ENCODE results near the gene KIF11. TPM values are rescaled to one million over a fixed set of nuclear protein-coding genes. Genes with fewer than 3 reads are reported as not detected.

The KIF11 gene
- total RNA-seq, 4 donors from 2014 or later: under 0.01 to 1.0 (median 0.56) TPM

GRCh38 chr10:92552310-92552709 is 40.6 kb upstream of the KIF11 start:
- WGBS, 2 donors: 88 to 92% methylated on average over 5 of the region's 5 CpGs
- Histone ChIP-seq H3K36me3 (peaks cover 0 to 62% (median 0%) of the 10 kb centered on the region in 3 donors), H3K4me3 (no peak overlapping the region), H3K9me3 (peaks cover 0 to 23% (median 5%) of the 10 kb centered on the region in 4 donors), H3K27me3 (no peaks in the 10 kb centered on the region), H3K27ac (no peak overlapping the region), H3K4me1 (no peaks in the 10 kb centered on the region)
- TF ChIP-seq, protein P1, sequence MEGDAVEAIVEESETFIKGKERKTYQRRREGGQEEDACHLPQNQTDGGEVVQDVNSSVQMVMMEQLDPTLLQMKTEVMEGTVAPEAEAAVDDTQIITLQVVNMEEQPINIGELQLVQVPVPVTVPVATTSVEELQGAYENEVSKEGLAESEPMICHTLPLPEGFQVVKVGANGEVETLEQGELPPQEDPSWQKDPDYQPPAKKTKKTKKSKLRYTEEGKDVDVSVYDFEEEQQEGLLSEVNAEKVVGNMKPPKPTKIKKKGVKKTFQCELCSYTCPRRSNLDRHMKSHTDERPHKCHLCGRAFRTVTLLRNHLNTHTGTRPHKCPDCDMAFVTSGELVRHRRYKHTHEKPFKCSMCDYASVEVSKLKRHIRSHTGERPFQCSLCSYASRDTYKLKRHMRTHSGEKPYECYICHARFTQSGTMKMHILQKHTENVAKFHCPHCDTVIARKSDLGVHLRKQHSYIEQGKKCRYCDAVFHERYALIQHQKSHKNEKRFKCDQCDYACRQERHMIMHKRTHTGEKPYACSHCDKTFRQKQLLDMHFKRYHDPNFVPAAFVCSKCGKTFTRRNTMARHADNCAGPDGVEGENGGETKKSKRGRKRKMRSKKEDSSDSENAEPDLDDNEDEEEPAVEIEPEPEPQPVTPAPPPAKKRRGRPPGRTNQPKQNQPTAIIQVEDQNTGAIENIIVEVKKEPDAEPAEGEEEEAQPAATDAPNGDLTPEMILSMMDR (IDR thresholded peaks at IDR 0.05): no peak
- TF ChIP-seq POLR2A (IDR thresholded peaks at IDR 0.05) (no peak), EP300 (IDR thresholded peaks at IDR 0.05) (no peak)
- DNase-seq (ENCODE audit: low spot score in 2 of 2): no peak

DNA sequence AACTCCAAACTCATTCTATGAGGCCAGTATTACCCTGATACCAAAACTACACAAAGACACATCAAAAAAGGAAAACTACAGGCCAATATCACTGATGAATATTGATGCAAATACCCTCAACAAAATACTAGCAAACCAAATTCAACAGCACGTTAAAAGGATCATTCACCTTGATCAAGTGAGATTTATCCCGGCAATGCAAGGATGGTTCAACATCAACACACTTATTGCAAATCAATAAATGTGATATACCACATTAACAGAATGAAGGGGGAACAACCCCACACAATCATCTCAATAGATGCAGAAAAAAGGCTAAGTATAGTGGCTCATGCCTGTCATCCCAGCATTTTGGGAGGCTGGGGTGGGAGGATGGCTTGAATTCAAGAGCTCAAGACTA is 39.0 kb upstream of the KIF11 start:
- TF ChIP-seq, protein P1 (IDR thresholded peaks at IDR 0.05): no peak
- TF ChIP-seq POLR2A (IDR thresholded peaks at IDR 0.05) (no peak), EP300 (IDR thresholded peaks at IDR 0.05) (no peak)
- Histone ChIP-seq H3K36me3 (peaks cover 0 to 72% (median 0%) of the 10 kb centered on the region in 3 donors), H3K27me3 (no peaks in the 10 kb centered on the region), H3K4me3 (no peak overlapping the region), H3K27ac (no peak overlapping the region), H3K4me1 (no peaks in the 10 kb centered on the region), H3K9me3 (peaks cover 0 to 23% (median 5%) of the 10 kb centered on the region in 4 donors)
- DNase-seq (ENCODE audit: low spot score in 2 of 2): no peak
- 93 to 98% methylated on average over 2 of the region's 2 CpGs for WGBS, 2 donors

DNA sequence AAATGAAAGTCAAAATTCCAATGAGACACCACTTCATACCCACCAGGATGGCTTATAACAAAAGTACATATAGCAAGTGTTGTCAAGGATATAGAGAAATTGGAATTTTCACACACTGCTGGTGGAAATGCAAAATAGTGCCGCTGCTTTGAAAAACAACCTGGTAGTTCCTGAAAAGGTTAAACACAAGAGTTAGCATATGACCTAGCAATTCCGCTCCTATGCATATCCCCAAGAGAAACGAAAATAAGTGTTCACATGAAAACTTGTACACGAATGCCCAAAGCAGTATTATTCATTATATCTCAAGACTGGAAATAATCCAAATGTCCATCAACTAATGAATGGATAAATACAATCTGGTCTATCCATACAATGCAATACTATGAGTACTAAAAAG is 33.9 kb upstream of the KIF11 start:
- 85 to 95% methylated on average over 4 of the region's 4 CpGs for WGBS, 2 donors
- no peak overlapping the region for H3K4me3 ChIP-seq
- TF ChIP-seq POLR2A (IDR thresholded peaks at IDR 0.05): no peak
- TF ChIP-seq, protein P1 (IDR thresholded peaks at IDR 0.05): no peak
- TF ChIP-seq EP300 (IDR thresholded peaks at IDR 0.05): no peak
- H3K36me3 ChIP-seq: peaks cover 0 to 81% (median 0%) of the 10 kb centered on the region in 3 donors
- H3K9me3 ChIP-seq: peaks cover 0 to 11% (median 2%) of the 10 kb centered on the region in 4 donors
- no peaks in the 10 kb centered on the region for H3K27me3 ChIP-seq
- H3K4me1 ChIP-seq: no peaks in the 10 kb centered on the region
- DNase-seq (ENCODE audit: low spot score in 2 of 2): no peak
- H3K27ac ChIP-seq: no peak overlapping the region

DNA sequence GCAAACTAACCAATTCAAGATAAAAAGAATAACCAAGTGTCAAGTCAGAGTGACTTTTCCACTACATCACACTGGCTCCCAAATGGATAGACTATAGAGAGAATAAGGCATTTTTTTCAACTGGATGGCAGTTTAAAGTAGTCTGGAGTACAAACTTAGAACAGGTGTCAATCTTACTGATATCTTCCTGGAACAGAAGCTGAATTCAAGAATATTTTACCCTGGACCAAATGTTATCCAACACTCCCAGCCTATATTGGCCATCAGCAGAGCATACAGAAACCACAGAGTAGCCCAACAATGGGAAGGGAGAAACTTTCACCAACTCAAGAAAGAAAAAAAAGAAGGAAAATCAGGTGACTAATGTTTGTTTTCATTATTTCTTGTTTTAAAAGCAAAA is 30.5 kb upstream of the KIF11 start:
- no peaks in the 10 kb centered on the region for H3K4me1 ChIP-seq
- H3K27me3 ChIP-seq: no peaks in the 10 kb centered on the region
- no peaks in the 10 kb centered on the region for H3K9me3 ChIP-seq
- TF ChIP-seq POLR2A (IDR thresholded peaks at IDR 0.05) (no peak), EP300 (IDR thresholded peaks at IDR 0.05) (no peak)
- TF ChIP-seq, protein P1 (IDR thresholded peaks at IDR 0.05): no peak
- DNase-seq (ENCODE audit: low spot score in 2 of 2): no peak
- H3K27ac ChIP-seq: no peak overlapping the region
- H3K36me3 ChIP-seq: peaks cover 0 to 51% (median 0%) of the 10 kb centered on the region in 3 donors
- H3K4me3 ChIP-seq: no peak overlapping the region

DNA sequence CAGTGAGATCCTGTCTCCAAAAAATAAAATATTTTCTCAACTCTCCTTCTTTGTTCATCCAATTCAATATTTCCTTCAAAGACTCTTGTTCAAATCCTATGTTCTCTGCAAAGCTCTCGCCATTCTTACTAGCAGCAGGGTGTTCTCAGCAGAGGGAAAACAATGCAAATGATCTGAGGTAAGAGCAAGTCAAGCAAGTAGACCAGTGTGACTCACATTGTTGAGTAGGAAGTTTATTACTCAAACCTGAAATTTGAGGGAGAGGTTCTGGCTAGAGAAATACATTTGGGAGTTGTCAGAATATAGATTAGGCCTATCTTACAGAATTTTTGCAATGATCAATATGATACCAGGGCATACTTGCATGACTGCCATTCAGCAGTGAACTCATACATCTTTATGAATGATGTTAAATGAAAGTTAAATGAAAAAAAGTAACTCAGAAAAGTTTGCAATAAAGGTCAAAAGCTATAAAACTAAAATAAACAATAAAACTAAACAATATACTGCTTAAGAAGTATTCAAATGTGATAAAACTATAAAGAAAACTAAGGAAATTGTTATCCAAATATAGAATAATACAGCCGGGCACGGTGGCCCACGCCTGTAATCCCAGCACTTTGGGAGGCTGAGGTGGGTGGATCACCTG is 24.9 kb upstream of the KIF11 start:
- WGBS, 2 donors: 85 to 90% methylated on average over 4 of the region's 4 CpGs
- no peak for DNase-seq (ENCODE audit: low spot score in 2 of 2)
- Histone ChIP-seq H3K27ac (no peak overlapping the region), H3K4me3 (no peak overlapping the region), H3K27me3 (no peaks in the 10 kb centered on the region), H3K9me3 (no peaks in the 10 kb centered on the region), H3K36me3 (peaks cover 0 to 25% (median 0%) of the 10 kb centered on the region in 3 donors), H3K4me1 (peaks cover 0 to 34% (median 10%) of the 10 kb centered on the region in 4 donors)
- TF ChIP-seq, protein P1 (IDR thresholded peaks at IDR 0.05): no peak
- no peak for TF ChIP-seq EP300 (IDR thresholded peaks at IDR 0.05)
- TF ChIP-seq POLR2A (IDR thresholded peaks at IDR 0.05): no peak

Measured in tibial nerve (tissue), 4 donors.